IPS-18c (cell line): Measurements from ENCODE around the gene SEC22A.

Experiments
- H3K4me3 ChIP-seq: 2 replicates; pipeline ENCODE4 v1.7.0; 2013; ENCODE audit warnings: low read depth, mild to moderate bottlenecking, low read length, moderate library complexity; ENCODE audit not compliant: insufficient read depth
- H3K9me3 ChIP-seq: one replicate; pipeline ENCODE4 v1.6.1; 2013; ENCODE audit warnings: mild to moderate bottlenecking, low read length, moderate library complexity; ENCODE audit not compliant: control insufficient read depth, insufficient read depth

Gene SEC22A

GRCh38 chr3:123279121-123279520 lies 77.4 kb downstream of the SEC22A start:
- Histone ChIP-seq H3K4me3 (no peak overlapping the region), H3K9me3 (no peaks in the 10 kb centered on the region)

- no peak overlapping the region for H3K4me3 ChIP-seq
These were observed 79.7 kb downstream of the SEC22A start for GRCh38 chr3:123281406-123281805.

GRCh38 chr3:123281929-123282328 lies 80.2 kb downstream of the SEC22A start:
- peaks cover 2% of the 10 kb centered on the region for H3K9me3 ChIP-seq
- H3K4me3 ChIP-seq = no peak overlapping the region

More at GRCh38 chr3:123281406-123281805, 79.7 kb downstream of the SEC22A start:
- peaks cover 2% of the 10 kb centered on the region for H3K9me3 ChIP-seq

GRCh38 chr3:123282461-123282860 lies 80.7 kb downstream of the SEC22A start:
- Histone ChIP-seq H3K4me3 (no peak overlapping the region), H3K9me3 (peaks cover 2% of the 10 kb centered on the region)

GRCh38 chr3:123283074-123283473 lies 81.3 kb downstream of the SEC22A start:
- H3K4me3 ChIP-seq = no peak overlapping the region
- peaks cover 2% of the 10 kb centered on the region for H3K9me3 ChIP-seq

- Histone ChIP-seq H3K9me3 (peaks cover 2% of the 10 kb centered on the region), H3K4me3 (no peak overlapping the region)
These were observed 82.1 kb downstream of the SEC22A start for GRCh38 chr3:123283657-123284398.

- no peak overlapping the region for H3K4me3 ChIP-seq
These were observed 82.8 kb downstream of the SEC22A start for GRCh38 chr3:123284399-123285010.

GRCh38 chr3:123285066-123285465 lies 83.3 kb downstream of the SEC22A start:
- no peak overlapping the region for H3K4me3 ChIP-seq
- peaks cover 2% of the 10 kb centered on the region for H3K9me3 ChIP-seq

More at GRCh38 chr3:123284399-123285010, 82.8 kb downstream of the SEC22A start:
- H3K9me3 ChIP-seq = peaks cover 2% of the 10 kb centered on the region

GRCh38 chr3:123285479-123285878 lies 83.7 kb downstream of the SEC22A start:
- Histone ChIP-seq H3K4me3 (no peak overlapping the region), H3K9me3 (peaks cover 2% of the 10 kb centered on the region)

GRCh38 chr3:123285931-123286307 lies 84.2 kb downstream of the SEC22A start:
- no peak overlapping the region for H3K4me3 ChIP-seq
- peaks cover 2% of the 10 kb centered on the region for H3K9me3 ChIP-seq

- peaks cover 5% of the 10 kb centered on the region for H3K9me3 ChIP-seq
- H3K4me3 ChIP-seq = no peak overlapping the region
These were observed 84.7 kb downstream of the SEC22A start for GRCh38 chr3:123286308-123287023.

GRCh38 chr3:123287051-123287961 lies 85.6 kb downstream of the SEC22A start:
- H3K9me3 ChIP-seq = peaks cover 5% of the 10 kb centered on the region
- H3K4me3 ChIP-seq = no peak overlapping the region

- Histone ChIP-seq H3K9me3 (peaks cover 5% of the 10 kb centered on the region), H3K4me3 (no peak overlapping the region)
These were observed 86.2 kb downstream of the SEC22A start for GRCh38 chr3:123287962-123288302.

- peaks cover 5% of the 10 kb centered on the region for H3K9me3 ChIP-seq
- no peak overlapping the region for H3K4me3 ChIP-seq
These were observed 87.8 kb downstream of the SEC22A start for GRCh38 chr3:123289391-123290106.

- H3K4me3 ChIP-seq = no peak overlapping the region
- peaks cover 3% of the 10 kb centered on the region for H3K9me3 ChIP-seq
These were observed 88.6 kb downstream of the SEC22A start for GRCh38 chr3:123290107-123290930.

- Histone ChIP-seq H3K9me3 (peaks cover 3% of the 10 kb centered on the region), H3K4me3 (no peak overlapping the region)
These were observed 89.2 kb downstream of the SEC22A start for GRCh38 chr3:123290962-123291361.
